ENCODE results near the gene ZNF557.
A peak's percentile ranks its signal among the peaks of the same experiment; 100 is the strongest.
"Not testable (repeated sequence)": the region's sequence is repeated elsewhere in the genome, so short reads cannot be mapped to it uniquely, and the experiment has no call there.

ZNF557 gene

GRCh38 chr19:7069042-7069903, at the start of gene ZNF557:
Gene ZNF557, plus strand, starts transcription at chr19:7069703. Its CDS starts 5,372 bp downstream, at chr19:7075075.
- peak; percentile 98 for DNase-seq (ENCODE audit: low read depth)

DNA sequence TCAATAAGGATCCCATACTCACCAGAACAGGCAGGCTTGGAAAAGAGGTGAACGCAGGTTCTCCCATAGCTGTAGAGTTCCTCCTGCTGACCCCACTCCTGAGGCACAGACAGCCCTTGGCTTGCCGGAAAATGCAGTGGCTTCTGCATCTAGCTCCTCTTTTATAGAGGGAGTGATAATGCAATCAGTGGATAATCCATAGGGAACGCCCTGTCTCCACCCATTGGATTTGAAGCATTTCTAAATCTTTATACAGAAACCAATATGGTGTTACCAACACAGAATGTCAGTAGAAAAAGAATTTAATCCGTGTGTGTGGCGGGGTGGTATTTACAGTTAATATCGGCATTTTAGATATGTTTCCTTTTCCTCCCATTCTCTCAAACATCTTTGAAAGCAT, 48.2 kb upstream of the ZNF557 start, which contains the start of gene MBD3L2B:
Gene MBD3L2B (minus strand): TSS at position 101 of the 400 bp plus-strand sequence. CDS start 34 bp downstream, at position 67.
- not testable (repeated sequence) for DNase-seq (ENCODE audit: low read depth)

- not testable (repeated sequence) for DNase-seq (ENCODE audit: low read depth)
These were observed 40.7 kb upstream of the ZNF557 start for GRCh38 chr19:7028790-7029189.

DNA sequence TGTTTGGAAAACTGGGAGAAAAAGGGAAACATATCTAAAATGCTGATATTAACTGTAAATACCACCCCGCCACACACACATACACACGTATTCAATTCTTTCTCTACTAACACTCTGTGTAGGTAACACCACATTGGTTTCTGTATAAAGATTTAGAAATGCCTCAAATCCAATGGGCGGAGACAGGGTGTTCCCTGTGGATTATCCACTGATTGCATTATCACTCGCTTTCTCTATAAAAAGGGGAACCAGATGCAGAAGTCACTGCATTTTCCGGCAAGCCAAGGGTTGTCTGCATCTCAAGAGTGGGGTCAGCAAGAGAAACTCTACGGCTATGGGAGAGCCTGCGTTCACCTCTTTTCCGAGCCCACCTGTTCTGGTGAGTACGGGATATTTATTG, 39.2 kb upstream of the ZNF557 start, which contains the start of gene MBD3L5:
Gene MBD3L5 (plus strand): TSS at position 301 of the 400 bp plus-strand sequence. CDS start 34 bp downstream, at position 335.
- not testable (repeated sequence) for DNase-seq (ENCODE audit: low read depth)

GRCh38 chr19:7040079-7040478, 29.4 kb upstream of the ZNF557 start, which contains the start of gene MBD3L4:
Gene MBD3L4, minus strand, starts transcription at chr19:7040179. Its CDS starts 35 bp downstream, at chr19:7040144.
- not testable (repeated sequence) for DNase-seq (ENCODE audit: low read depth)

GRCh38 chr19:7041563-7041962, 27.9 kb upstream of the ZNF557 start:
- DNase-seq (ENCODE audit: low read depth) = not testable (repeated sequence)

DNA sequence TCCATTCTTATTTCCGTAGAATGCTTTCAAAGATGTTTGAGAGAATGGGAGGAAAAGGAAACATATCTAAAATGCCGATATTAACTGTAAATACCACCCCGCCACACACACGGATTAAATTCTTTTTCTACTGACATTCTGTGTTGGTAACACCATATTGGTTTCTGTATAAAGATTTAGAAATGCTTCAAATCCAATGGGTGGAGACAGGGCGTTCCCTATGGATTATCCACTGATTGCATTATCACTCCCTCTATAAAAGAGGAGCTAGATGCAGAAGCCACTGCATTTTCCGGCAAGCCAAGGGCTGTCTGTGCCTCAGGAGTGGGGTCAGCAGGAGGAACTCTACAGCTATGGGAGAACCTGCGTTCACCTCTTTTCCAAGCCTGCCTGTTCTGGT, 20.5 kb upstream of the ZNF557 start, which contains the start of gene MBD3L2:
Gene MBD3L2 (plus strand): TSS at position 301 of the 400 bp plus-strand sequence. CDS start 53 bp downstream, at position 354.
- not testable (repeated sequence) for DNase-seq (ENCODE audit: low read depth)

DNA sequence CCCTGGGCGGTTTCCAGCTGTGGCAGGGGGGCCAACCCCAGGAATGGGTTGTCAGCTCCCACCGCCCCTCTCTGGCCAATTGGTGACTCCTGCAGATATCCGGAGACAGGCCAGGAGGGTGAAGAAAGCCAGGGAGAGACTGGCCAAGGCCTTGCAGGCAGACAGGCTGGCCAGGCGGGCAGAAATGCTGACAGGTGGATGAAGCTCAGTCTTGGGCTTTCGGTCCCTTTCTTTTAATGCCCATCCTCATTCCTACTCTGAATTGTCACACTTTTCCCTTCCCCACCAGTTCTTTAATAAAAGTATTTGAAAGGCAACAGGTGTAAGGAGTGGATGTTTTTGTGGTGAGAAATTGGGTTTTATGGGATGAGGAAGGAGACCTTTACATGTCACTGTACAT, 18.1 kb upstream of the ZNF557 start:
- DNase-seq (ENCODE audit: low read depth) = not testable (repeated sequence)

GRCh38 chr19:7052896-7053295, 16.6 kb upstream of the ZNF557 start:
- not testable (repeated sequence) for DNase-seq (ENCODE audit: low read depth)

DNA sequence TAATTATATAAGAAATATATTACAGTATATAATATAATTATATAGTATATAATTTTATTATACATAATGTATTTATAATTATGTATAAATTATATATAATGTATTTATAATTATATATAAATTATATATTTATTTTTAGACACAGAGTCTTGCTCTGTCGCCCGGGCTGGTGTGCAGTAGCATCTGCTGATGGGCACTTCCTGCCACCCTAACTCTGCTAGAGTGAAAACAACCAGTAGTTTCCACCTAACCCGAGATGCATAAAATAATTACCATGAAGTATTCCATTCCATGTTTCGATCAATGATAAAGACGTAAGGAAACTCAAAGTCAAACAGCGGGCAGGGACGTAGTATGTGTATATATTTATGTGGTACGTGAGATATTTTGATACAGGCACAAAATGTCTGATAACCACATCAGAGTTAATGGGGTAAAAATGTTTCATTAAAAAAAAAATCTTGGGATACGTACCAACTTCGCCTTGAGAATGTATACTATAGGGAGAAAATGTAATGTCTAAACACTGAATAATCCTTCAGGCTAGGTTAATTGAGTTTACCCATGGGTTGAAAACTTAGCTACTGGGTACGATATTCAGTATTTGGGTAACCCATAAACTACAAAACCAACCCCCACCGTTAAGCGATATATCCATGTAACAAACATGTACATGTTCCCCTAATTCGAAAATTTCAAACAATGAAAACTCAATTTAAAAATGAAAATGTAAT, 14.7 kb upstream of the ZNF557 start:
- not testable (repeated sequence) for DNase-seq (ENCODE audit: low read depth)

- DNase-seq (ENCODE audit: low read depth) = not testable (repeated sequence)
These were observed 13.8 kb upstream of the ZNF557 start for GRCh38 chr19:7055679-7056078.

- DNase-seq (ENCODE audit: low read depth) = not testable (repeated sequence)
These were observed 13.1 kb upstream of the ZNF557 start for GRCh38 chr19:7056371-7056770.

GRCh38 chr19:7058576-7058975, 10.9 kb upstream of the ZNF557 start, which contains the start of gene MBD3L3:
Gene MBD3L3, minus strand, starts transcription at chr19:7058676. Its CDS starts 71 bp downstream, at chr19:7058605.
- DNase-seq (ENCODE audit: low read depth) = not testable (repeated sequence)

GRCh38 chr19:7059977-7060376, 9.5 kb upstream of the ZNF557 start:
- not testable (repeated sequence) for DNase-seq (ENCODE audit: low read depth)

- no peak for DNase-seq (ENCODE audit: low read depth)
These were observed 6.2 kb upstream of the ZNF557 start for GRCh38 chr19:7063339-7063738.

- no peak for DNase-seq (ENCODE audit: low read depth)
These were observed 5.6 kb upstream of the ZNF557 start for GRCh38 chr19:7063764-7064418.

DNA sequence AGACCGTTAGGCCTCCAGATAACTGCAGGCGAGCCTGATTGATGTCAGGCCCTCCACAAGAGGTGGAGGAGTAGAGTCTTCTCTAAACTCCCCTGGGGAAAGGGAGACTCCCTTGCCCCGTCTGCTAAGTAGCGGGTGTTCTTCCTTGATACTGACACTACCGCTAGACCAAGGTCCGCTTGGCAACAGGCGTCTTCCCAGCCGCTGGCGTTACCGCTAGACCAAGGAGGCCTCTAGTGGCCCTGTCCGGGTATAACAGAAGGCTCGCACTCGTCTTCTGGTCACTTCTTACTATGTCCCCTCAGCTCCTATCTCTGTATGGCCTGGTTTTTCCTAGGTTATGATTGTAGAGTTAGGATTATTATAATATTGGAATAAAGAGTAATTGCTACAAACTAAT, 2.4 kb upstream of the ZNF557 start:
- DNase-seq (ENCODE audit: low read depth) = peak; percentile 13

GRCh38 chr19:7067716-7068115, 1.8 kb upstream of the ZNF557 start:
- DNase-seq (ENCODE audit: low read depth) = peak; percentile 65

DNA sequence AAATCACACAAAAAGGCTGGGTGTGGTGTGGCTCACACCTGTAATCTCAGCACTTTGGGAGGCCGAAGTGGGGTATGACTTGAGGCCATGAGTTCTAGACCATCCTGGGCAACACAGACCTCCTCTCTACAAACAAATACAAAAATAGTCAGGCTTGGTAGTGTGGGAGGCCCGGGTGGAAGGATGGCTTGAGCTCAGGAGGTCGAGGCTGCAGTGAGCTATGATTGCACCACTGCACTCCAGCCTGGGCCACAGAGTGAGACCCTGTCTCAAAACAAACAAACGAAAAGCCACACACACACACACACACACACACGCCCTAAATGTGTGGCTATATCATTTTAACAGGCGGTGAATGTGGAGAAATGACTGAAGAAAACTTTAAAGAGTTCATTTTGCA, 904 bp upstream of the ZNF557 start:
- DNase-seq (ENCODE audit: low read depth) = no peak

DNA sequence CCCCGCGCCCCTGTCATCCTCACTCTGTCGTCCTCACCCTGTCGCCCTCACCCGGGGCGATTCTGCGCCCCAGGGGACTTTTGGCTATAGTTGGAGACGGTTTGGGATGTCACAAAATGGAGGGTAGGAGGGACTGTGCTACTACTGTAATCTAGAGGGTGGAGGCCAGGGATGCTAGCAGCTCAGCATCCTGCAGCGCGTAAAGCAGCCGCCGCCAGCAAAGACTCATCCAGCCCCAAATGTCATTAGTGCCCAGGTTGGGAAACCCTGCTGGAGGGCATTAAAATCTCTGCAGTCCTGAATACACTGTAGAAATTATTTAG, 362 bp downstream of the ZNF557 start:
- no peak for DNase-seq (ENCODE audit: low read depth)

DNA sequence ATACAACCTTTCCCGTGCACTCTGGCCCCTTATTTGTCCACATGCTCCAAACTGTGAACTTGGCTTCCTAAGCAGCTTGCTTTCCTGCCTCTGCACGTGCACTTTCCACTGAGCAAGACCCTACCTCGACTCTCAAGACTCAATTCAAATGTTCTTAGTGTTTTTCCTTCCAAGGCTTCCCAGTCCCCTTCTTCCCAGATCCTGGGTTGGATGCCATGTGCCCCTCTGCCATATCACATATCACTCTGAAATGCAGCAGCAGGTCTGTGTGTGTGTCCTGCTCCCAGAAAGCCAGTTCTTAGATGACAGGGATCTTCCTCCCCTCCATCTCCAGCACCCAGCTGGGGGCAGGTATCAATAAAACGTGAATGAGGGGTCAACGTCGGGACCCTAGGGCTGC, 3.0 kb downstream of the ZNF557 start:
- no peak for DNase-seq (ENCODE audit: low read depth)

Measured in EH (cell line).